GM18499 (cell line): ENCODE measurements around the gene IL3RA.
A peak's percentile ranks its signal among the peaks of the same experiment; 100 is the strongest.

Experiments used
- ATAC-seq: cut with Tn5 transposase; IDR thresholded peaks from one replicate; pipeline ENCODE4 v1.9.1; 2021; ENCODE audit warnings: moderate number of reproducible peaks; ENCODE audit not compliant: insufficient read depth, unreplicated experiment

The IL3RA gene

DNA sequence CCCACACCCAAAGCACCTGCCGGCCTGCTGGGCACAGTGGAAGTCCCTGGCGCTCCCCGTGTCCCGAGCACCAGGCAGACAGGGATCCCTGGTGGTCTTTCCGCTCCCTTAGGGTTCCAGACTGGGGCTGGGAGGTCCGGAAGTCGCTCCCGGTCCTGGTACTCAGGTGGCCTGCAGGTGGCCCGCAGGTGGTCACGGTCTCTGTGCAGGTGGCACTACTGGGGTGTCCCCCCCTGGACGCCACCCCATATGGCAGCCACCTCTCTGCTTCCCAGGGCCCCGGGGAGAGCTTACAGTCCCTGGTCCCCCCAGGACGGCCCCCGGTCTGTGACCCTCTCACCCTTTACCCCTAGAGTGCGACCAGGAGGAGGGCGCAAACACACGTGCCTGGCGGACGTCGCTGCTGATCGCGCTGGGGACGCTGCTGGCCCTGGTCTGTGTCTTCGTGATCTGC, 41.7 kb downstream of the IL3RA start:
- ATAC-seq, result no peak

DNA sequence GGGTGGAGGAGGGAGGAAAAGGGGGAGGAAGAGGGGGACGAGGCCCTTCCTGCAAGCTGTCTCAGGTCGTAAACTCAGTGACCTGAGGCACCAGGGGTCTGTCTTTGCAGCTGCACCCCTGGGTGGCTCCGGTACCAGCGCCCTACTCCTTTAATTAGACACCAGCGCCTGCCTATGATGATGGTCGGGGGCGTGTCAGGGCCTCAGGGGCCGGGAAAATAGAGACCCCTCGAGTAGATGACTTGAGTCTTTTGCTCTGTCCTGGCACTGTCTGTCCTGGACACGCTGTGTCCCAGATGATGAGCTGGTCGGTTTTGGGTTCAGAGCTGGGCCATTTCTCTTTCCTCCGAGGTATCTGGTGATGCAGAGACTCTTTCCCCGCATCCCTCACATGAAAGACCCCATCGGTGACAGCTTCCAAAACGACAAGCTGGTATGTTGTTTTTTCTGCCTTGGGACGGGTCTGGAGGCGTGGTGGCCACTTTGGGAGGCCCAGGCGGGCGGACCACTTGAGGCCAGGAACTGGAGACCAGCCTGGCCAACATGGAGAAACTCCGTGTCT, 44.2 kb downstream of the IL3RA start:
- ATAC-seq, result no peak

DNA sequence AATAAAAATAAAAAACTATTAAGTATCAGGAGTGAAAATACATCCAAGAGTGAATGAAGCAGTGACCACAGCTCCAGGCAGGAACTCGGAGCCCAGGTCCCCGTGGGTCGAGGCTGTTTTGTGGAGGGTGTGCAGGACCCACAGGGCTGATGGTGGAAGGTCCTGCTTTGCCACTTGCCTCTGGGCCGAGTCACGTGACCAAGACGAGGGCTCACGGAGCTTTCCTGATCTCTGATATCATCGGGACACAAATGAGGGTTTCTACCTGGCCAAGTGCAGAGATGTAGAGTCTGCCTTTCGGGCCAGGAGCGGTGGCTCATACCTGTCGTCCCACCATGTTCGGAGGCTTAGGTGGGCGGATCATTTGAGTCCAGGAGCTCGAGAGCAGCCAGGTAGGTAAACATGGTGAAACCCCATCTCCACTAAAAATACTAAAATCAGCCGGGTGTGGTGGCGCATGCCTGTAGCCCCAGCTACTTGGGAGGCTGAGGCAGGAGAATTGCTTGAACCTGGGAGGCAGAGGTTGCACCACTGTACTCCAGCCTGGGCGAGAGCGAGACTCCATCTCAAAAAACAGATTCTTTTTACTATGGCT, 48.2 kb downstream of the IL3RA start:
- no peak for ATAC-seq

DNA sequence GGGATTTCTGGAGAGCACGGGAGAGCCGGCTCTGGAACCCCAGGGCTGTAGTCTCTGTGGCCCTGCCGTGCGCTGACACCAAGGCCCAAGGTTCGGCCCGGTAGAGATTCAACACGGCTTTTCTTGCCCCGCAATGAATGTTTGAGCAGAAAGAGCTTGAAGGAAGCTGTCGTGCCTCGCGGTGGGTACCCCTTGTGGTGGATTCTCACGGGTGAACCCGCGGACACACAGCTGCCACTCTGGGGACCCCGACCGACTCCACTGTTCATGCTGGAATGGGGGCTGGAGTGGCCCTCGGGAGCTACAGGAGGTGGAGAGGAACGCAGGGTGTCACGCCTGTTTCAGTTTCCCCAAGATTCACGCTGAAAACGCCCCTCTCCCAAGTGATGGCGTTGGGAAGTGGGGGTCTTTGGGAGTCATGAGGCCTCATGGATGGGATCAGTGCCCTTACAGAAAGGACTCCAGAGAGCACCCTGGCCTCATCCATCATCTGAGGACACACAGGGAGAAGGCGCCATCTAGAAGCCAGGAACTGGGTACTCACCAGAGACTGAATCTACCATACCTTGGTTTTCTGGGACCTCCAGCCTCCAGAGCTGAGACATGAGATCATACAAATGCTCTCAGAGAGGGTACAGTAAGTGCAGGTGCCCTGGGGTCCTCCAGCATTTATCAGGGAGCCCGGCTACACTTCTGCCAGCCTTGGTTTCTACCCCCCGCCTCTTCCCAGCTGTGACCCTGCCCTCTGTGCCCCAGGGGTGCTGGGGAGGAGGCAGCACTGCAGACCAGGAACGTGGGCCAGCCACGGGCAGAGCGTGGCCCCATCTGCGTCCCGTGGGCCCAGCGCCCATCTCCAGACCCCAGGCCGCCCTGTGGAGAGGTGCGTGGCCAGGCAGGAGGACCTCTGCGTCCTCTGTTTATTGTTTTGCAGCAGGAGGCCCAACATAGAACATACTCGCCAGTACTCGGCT, 49.0 kb downstream of the IL3RA start:
- no peak for ATAC-seq

GRCh38 chrX:1386338-1387127, 49.9 kb downstream of the IL3RA start:
- ATAC-seq, result no peak

DNA sequence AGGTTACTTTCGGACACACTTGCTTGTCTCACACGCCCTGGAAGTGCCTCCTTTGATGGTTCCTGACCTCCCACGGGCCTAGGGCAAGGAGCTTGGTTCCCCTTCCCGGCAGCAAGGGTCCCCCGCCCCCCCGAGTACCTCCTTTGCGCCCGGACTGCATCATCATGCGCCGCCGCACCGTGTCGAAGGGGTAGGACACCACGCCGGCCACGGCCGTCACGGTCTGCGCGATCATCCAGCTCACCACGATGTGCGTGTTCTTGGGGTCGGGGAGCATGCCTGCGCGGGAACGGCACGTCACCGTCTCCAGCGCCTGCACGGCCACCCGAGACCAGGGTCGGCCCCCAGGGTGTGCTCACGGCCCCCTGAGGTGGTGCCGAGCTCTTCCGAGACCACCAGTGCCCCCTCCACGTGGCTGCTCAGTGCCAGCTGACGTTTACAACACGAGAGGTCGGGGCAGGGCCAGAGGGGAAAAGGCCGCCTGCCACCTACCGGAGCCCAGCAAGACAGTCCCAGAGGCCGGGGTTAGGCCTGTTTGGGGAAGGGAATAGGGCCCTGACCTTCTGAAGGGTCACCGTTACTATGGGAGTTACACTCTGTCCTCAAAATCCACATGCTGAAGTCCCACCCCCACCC, 50.7 kb downstream of the IL3RA start:
- ATAC-seq, result no peak

GRCh38 chrX:1388651-1389050, 52.1 kb downstream of the IL3RA start:
- no peak for ATAC-seq

DNA sequence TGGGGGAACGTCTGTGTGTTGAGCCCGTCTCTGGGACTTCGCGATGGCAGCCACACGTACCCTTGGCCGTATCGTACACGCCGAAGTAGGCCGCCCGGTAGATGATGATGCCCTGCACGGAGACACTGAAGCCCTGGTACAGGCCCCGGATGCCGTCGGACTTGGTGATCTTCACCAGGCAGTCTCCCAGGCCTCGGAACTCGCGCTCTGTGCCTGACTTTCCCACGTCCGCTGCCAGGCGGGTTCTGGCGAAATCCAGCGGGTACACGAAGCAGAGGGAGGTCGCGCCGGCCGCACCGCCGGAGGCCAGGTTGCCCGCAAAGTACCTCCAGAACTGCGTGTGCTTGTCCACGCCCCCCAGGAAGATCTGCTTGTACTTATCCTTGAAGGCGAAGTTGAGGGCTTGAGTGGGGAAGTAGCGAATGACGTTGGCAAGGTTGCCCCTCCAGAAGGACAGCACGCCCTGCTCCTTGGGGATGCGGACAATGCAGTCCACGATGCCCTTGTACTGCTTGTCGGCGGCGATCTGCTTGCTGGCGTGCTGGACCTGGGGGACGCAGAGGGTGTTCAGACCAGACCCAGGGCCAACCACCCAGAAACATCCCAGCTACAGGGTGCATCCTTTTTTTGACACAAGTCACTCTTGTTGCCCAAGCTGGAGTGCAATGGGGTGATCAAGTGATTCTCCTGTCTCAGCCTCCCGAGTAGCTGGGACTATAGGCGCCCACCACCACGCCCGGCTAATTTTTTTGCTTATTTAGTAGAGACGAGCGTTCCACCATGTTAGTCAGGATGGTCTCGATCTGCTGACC, 52.8 kb downstream of the IL3RA start:
- no peak for ATAC-seq

- no peak for ATAC-seq
These were observed 53.4 kb downstream of the IL3RA start for GRCh38 chrX:1389993-1390285.

- ATAC-seq, result no peak
These were observed 54.2 kb downstream of the IL3RA start for GRCh38 chrX:1390621-1391369.

DNA sequence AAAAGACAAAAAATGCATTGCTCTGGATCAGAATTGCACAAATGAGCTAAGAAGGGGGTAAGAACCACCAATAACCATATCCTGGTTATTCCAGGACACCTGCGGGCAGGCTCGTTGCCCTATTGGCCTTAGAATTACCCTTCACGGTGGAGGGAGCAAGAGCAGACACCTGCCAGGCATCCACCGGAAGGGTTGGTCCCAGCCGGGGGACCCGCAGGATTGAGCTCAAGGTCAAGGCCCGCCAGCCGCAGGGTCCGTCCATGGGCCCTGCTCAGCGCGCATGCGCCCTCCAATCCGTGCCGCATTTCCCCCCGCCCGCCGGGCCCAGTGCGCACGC, 54.8 kb downstream of the IL3RA start:
- ATAC-seq, result no peak

DNA sequence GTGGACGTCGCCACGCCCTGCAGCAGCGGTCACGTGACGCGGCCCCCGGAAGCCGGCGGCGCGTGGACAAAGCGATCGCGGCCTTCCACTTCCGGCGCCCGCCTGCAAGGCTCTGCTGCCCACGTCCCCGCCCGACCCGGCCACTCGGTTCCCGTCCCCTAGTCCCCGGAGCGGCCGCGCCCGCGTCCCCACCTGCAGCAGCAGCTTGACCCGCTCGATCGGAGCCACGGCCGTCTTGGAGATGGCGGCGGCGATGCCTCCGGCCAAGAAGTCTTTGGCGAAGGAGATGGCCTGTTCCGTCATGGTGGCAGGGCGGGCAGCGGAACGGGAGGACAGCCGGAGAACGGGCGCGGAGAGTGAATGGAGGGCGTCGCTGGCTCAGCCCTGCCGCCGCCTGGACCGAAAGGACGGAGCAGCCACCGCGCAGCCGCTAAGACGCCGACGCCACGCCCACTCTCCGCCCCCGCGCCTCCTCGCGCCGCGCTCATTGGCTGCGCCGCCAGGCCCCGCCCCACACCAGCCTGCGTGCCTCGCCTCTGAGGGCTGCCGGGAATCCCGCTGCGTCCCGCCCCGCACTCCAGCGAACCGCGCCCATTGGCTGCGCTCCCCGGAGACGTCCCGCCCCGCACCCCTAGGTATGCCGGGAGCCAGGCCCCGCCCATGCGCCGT, 55.3 kb downstream of the IL3RA start, which contains the start of gene SLC25A6:
Gene SLC25A6 (minus strand): TSS at position 407 of the 669 bp plus-strand sequence. CDS start 104 bp downstream, at position 303.
- ATAC-seq, result peak; percentile 85

- ATAC-seq, result no peak
These were observed 55.9 kb downstream of the IL3RA start for GRCh38 chrX:1392376-1393068.

GRCh38 chrX:1393871-1394615, 57.5 kb downstream of the IL3RA start:
- no peak for ATAC-seq

DNA sequence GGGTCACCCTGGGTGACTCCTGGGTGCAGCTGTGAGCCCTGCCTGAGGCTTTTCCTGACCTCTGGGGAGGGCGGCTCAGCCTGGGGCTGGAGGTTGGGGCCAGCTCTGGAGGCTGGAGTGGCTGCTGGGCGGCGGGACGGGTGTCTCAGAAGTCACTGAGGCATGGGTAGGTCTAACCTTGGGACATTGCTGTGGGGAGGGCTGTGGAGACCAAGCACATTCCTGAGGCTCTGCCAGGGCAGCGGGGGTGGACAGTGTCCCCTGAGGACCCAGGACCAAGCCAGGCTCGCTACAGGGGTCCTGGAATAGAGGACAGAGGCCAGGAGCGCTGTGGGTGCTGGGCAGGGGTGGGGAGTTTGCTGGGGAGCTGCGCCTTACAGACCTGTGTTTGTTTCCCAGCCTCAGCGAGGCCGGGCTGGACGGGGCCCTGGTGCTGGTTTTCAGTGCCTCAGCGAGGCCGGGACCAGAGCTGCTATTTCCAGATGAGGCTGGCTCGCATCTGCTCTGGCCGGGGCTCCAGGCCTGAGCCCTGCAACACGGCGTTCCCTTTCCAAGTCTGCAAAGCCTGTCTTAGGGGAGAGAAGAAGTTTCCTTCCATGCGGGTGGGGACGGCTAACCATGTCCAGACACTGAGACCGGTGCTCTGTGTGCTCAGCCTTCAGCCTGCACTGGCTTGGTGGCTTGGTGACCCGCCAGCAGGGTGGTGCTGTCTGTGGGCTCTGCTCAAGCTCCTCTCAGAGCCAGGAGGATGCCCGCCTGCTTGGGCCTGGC, 58.3 kb downstream of the IL3RA start:
- no peak for ATAC-seq

- ATAC-seq, result no peak
These were observed 59.1 kb downstream of the IL3RA start for GRCh38 chrX:1395646-1396216.
